ENCODE results near the gene PIGC.

DNA sequence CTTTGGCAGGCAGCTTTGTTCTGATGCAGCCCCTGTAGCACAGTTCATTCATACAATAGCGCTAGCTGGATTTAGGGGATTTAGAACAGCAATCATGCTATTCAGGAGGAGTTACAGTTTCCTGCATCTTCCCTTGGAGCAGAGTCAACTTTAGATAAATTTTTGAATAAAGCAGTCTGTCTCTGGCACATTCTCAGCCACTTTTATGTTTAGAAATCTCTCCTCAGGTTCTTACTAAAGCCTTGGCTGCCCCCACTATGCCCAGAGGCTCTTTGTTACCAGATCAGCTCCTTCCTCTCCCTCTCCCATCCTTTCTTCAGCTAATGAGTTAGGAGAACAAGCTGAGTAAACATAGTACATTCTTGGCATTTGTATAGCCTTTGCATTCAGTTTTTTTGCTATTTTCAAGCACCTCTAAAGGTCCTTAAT lies 17.0 kb upstream of the PIGC start:
- no peak for TF ChIP-seq MTA2 (IDR thresholded peaks at IDR 0.05; ENCODE audit: low read depth)
- TF ChIP-seq, protein P1, sequence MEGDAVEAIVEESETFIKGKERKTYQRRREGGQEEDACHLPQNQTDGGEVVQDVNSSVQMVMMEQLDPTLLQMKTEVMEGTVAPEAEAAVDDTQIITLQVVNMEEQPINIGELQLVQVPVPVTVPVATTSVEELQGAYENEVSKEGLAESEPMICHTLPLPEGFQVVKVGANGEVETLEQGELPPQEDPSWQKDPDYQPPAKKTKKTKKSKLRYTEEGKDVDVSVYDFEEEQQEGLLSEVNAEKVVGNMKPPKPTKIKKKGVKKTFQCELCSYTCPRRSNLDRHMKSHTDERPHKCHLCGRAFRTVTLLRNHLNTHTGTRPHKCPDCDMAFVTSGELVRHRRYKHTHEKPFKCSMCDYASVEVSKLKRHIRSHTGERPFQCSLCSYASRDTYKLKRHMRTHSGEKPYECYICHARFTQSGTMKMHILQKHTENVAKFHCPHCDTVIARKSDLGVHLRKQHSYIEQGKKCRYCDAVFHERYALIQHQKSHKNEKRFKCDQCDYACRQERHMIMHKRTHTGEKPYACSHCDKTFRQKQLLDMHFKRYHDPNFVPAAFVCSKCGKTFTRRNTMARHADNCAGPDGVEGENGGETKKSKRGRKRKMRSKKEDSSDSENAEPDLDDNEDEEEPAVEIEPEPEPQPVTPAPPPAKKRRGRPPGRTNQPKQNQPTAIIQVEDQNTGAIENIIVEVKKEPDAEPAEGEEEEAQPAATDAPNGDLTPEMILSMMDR (IDR thresholded peaks at IDR 0.05 in 2 of 3, conservative IDR thresholded peaks at IDR 0.05 in 1 of 3; ENCODE audit: control insufficient read depth in 2 of 3, extremely low read depth in 1 of 3, insufficient read depth in 1 of 3, low read depth in 3 of 3, low read length in 3 of 3) = no peak
- TF ChIP-seq RCOR1 (conservative IDR thresholded peaks at IDR 0.05; ENCODE audit: low read depth, low read length) = no peak
- TF ChIP-seq POLR2AphosphoS2 (IDR thresholded peaks at IDR 0.05; ENCODE audit: low read depth, low read length) = no peak
- TF ChIP-seq, protein P2, sequence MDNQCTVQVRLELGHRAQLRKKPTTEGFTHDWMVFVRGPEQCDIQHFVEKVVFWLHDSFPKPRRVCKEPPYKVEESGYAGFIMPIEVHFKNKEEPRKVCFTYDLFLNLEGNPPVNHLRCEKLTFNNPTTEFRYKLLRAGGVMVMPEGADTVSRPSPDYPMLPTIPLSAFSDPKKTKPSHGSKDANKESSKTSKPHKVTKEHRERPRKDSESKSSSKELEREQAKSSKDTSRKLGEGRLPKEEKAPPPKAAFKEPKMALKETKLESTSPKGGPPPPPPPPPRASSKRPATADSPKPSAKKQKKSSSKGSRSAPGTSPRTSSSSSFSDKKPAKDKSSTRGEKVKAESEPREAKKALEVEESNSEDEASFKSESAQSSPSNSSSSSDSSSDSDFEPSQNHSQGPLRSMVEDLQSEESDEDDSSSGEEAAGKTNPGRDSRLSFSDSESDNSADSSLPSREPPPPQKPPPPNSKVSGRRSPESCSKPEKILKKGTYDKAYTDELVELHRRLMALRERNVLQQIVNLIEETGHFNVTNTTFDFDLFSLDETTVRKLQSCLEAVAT (IDR thresholded peaks at IDR 0.05) = no peak
- TF ChIP-seq BHLHE40 (IDR thresholded peaks at IDR 0.05; ENCODE audit: borderline replicate concordance in 1 of 2, low read depth in 2 of 2, low read length in 1 of 2) = no peak
- no peak for TF ChIP-seq ZNF217 (IDR thresholded peaks at IDR 0.05)
- no peak for TF ChIP-seq BCL11A (IDR thresholded peaks at IDR 0.05; ENCODE audit: low read depth, low read length)
- no peak for TF ChIP-seq TCF7 (IDR thresholded peaks at IDR 0.05; ENCODE audit: borderline replicate concordance)
- TF ChIP-seq EZH2 (IDR thresholded peaks at IDR 0.05; ENCODE audit: borderline replicate concordance, control insufficient read depth, low read depth, low read length) = no peak
- TF ChIP-seq SREBF1 (IDR thresholded peaks at IDR 0.05; ENCODE audit: low read length) = no peak

Measured in GM12878 (cell line).